22Rv1 (cell line): Measurements from ENCODE around the gene PPM1F.

ENCODE experiments used
- CTCF ChIP-seq: fragments of 450-650 bp; IDR thresholded peaks from 2 replicates; pipeline ENCODE4 v1.5.1; 2017; ENCODE audit warnings: mild to moderate bottlenecking
- ZFX ChIP-seq: fragments of 450-650 bp; IDR thresholded peaks from 2 replicates; pipeline ENCODE4 v1.6.1; 2017; ENCODE audit warnings: antibody characterized with exemption, borderline replicate concordance

- no peak for TF ChIP-seq CTCF
- TF ChIP-seq ZFX, result no peak
These were observed 35.3 kb downstream of the PPM1F start for GRCh38 chr22:21917181-21917958.
